Mesothelial cell of epicardium (in vitro differentiated cells): ENCODE measurements around the gene IQGAP1. TPM values are rescaled to one million over a fixed set of nuclear protein-coding genes. Genes with fewer than 3 reads are reported as not detected.

ENCODE experiments used
- DNase-seq, 2 experiments: peaks; one replicate each; pipeline ENCODE4 v3.0.0; 2021; ENCODE audit warnings: low spot score in 2 of 2; ENCODE audit not compliant: unreplicated experiment in 2 of 2
- H3K27ac Mint-ChIP-seq: 2 replicates; pipeline ENCODE4 v1.8.0; 2021; ENCODE audit warnings: mixed read lengths
- H3K27me3 Mint-ChIP-seq: 2 replicates; pipeline ENCODE4 v1.8.0; 2021; ENCODE audit warnings: low read depth, mixed read lengths
- H3K36me3 Mint-ChIP-seq: 2 replicates; pipeline ENCODE4 v1.8.0; 2021; ENCODE audit warnings: mixed read lengths
- H3K4me1 Mint-ChIP-seq: 2 replicates; pipeline ENCODE4 v1.8.0; 2021; ENCODE audit warnings: mixed read lengths
- H3K4me3 Mint-ChIP-seq: 2 replicates; pipeline ENCODE4 v1.8.0; 2021; ENCODE audit warnings: mild to moderate bottlenecking, moderate library complexity, mixed read lengths
- H3K9me3 Mint-ChIP-seq: 2 replicates; pipeline ENCODE4 v1.8.0; 2021; ENCODE audit warnings: mixed read lengths
- CTCF ChIP-seq: fragments of 200-600 bp; sonication (generic); IDR thresholded peaks from one replicate; pipeline ENCODE4 v1.5.0; 2021; ENCODE audit warnings: antibody characterized with exemption; ENCODE audit not compliant: unreplicated experiment
- total RNA-seq: library from RNA; stranded (reverse); gene quantifications from 3 replicates; pipeline ENCODE4 v1.2.1, GENCODE V29; 2021

IQGAP1 gene
- total RNA-seq, 1 donor from 2014 or later = 110 TPM

GRCh38 chr15:90362936-90363212 lies 25.2 kb upstream of the IQGAP1 start:
- no peak for TF ChIP-seq CTCF
- H3K36me3 Mint-ChIP-seq = peaks cover 19% of the 10 kb centered on the region
- DNase-seq = no peak
- H3K4me3 Mint-ChIP-seq = no peak overlapping the region
- H3K4me1 Mint-ChIP-seq = peaks cover 27% of the 10 kb centered on the region
- H3K27me3 Mint-ChIP-seq = no peaks in the 10 kb centered on the region
- H3K9me3 Mint-ChIP-seq = no peaks in the 10 kb centered on the region
- H3K27ac Mint-ChIP-seq = peak overlapping the region; percentile 82

- H3K36me3 Mint-ChIP-seq = peaks cover 14% of the 10 kb centered on the region
- H3K4me1 Mint-ChIP-seq = peaks cover 29% of the 10 kb centered on the region
Measured at GRCh38 chr15:90364251-90364650, 23.8 kb upstream of the IQGAP1 start.

GRCh38 chr15:90365414-90366055 lies 22.5 kb upstream of the IQGAP1 start:
- Mint-ChIP-seq H3K4me3 (no peak overlapping the region), H3K27me3 (no peaks in the 10 kb centered on the region), H3K9me3 (no peaks in the 10 kb centered on the region), H3K27ac (no peak overlapping the region), H3K36me3 (peaks cover 6% of the 10 kb centered on the region), H3K4me1 (peaks cover 35% of the 10 kb centered on the region)
- no peak for DNase-seq
- TF ChIP-seq CTCF = no peak

More at GRCh38 chr15:90364251-90364650, 23.8 kb upstream of the IQGAP1 start:
- no peak for TF ChIP-seq CTCF
- no peak overlapping the region for H3K4me3 Mint-ChIP-seq
- H3K9me3 Mint-ChIP-seq = no peaks in the 10 kb centered on the region
- H3K27me3 Mint-ChIP-seq = no peaks in the 10 kb centered on the region
- DNase-seq = no peak
- peak overlapping the region; percentile 81 for H3K27ac Mint-ChIP-seq

- Mint-ChIP-seq H3K4me3 (no peak overlapping the region), H3K27me3 (no peaks in the 10 kb centered on the region), H3K36me3 (no peaks in the 10 kb centered on the region), H3K4me1 (peaks cover 30% of the 10 kb centered on the region), H3K27ac (peak overlapping the region; percentile 18), H3K9me3 (no peaks in the 10 kb centered on the region)
- no peak for TF ChIP-seq CTCF
- no peak for DNase-seq
Measured at GRCh38 chr15:90367576-90367975, 20.5 kb upstream of the IQGAP1 start.

GRCh38 chr15:90375071-90375470 lies 13.0 kb upstream of the IQGAP1 start:
- H3K27ac Mint-ChIP-seq = no peak overlapping the region
- H3K4me3 Mint-ChIP-seq = no peak overlapping the region
- H3K36me3 Mint-ChIP-seq = peaks cover 2% of the 10 kb centered on the region
- H3K27me3 Mint-ChIP-seq = no peaks in the 10 kb centered on the region
- no peak for TF ChIP-seq CTCF
- H3K9me3 Mint-ChIP-seq = peaks cover 9% of the 10 kb centered on the region
- peaks cover 3% of the 10 kb centered on the region for H3K4me1 Mint-ChIP-seq
- DNase-seq = no peak

- peaks cover 14% of the 10 kb centered on the region for H3K9me3 Mint-ChIP-seq
- TF ChIP-seq CTCF = no peak
Measured at GRCh38 chr15:90376789-90377188, 11.3 kb upstream of the IQGAP1 start.

More at GRCh38 chr15:90376789-90377188, 11.3 kb upstream of the IQGAP1 start:
- no peak for DNase-seq
- Mint-ChIP-seq H3K4me3 (no peak overlapping the region), H3K27me3 (no peaks in the 10 kb centered on the region), H3K4me1 (peaks cover 6% of the 10 kb centered on the region), H3K27ac (no peak overlapping the region), H3K36me3 (peaks cover 6% of the 10 kb centered on the region)
